ENCODE data around the gene MUC12. TPM values are rescaled to one million over a fixed set of nuclear protein-coding genes. Genes with fewer than 3 reads are reported as not detected.

Gene MUC12
- total and polyA plus RNA-seq, 2 of the 13 experiments (the other 11 are each of a cell fraction or from before 2014, with no cell fraction given) = not detected

GRCh38 chr7:101015626-101016025 is 46.3 kb downstream of the MUC12 start:
- Histone ChIP-seq H3K9ac (ENCODE audit: insufficient read depth, low read depth, low read length) (no peak overlapping the region), H3K9me3 (ENCODE audit: low read length) (no peaks in the 10 kb centered on the region), H2AFZ (ENCODE audit: low read length) (no peak overlapping the region), H3K27me3 (ENCODE audit: control insufficient read depth in 1 of 2, insufficient read depth in 2 of 2, low read length in 2 of 2) (peaks cover 5 to 47% of the 10 kb centered on the region in 2 experiments; a peak in 4 of 5 replicates), H3K79me2 (ENCODE audit: insufficient read depth, low read length) (no peaks in the 10 kb centered on the region), H3K36me3 (replicated peaks in 1 of 2; ENCODE audit: control insufficient read depth in 1 of 2, insufficient read depth in 2 of 2, low read length in 2 of 2) (no peaks in the 10 kb centered on the region), H4K20me1 (ENCODE audit: insufficient read depth, low read length) (no peaks in the 10 kb centered on the region), H3K27ac (ENCODE audit: extremely low read length, insufficient read depth, low read length) (no peak overlapping the region), H3K4me2 (ENCODE audit: low read depth, low read length) (no peak overlapping the region), H3K4me1 (ENCODE audit: insufficient read depth, low read length) (peaks cover 15% of the 10 kb centered on the region), H3K4me3 (replicated peaks in 1 of 3; ENCODE audit: insufficient read depth in 1 of 3, low read depth in 2 of 3, low read length in 3 of 3) (no peak overlapping the region)
- BruUV-seq (replicated peaks) = no TSS peak
- intact Hi-C loops (cut with micrococcal nuclease; ENCODE audit: unreplicated experiment) (no loop called here), in situ Hi-C loops (cut with HindIII; ENCODE audit: extremely low pct_ligation_motif_present, low pct_unique_long_range_greater_than_20kb) (no loop called here)
- ChIA-PET CTCF (ENCODE audit: low intra/inter-chr PET ratio, low total read pairs) (no interaction called here), POLR2A (no interaction called here)
- TF ChIP-seq ZNF260 (CRISPR knock-in tag; IDR thresholded peaks at IDR 0.05; ENCODE audit: borderline replicate concordance, low read depth) (no peak), RFXAP (CRISPR knock-in tag; IDR thresholded peaks at IDR 0.05; ENCODE audit: borderline replicate concordance) (no peak), SUZ12 (IDR thresholded peaks at IDR 0.05; ENCODE audit: low read depth, low read length) (no peak), ATF7-NPFF (CRISPR knock-in tag; IDR thresholded peaks at IDR 0.05; ENCODE audit: low read depth) (no peak), CREBL2 (CRISPR knock-in tag; IDR thresholded peaks at IDR 0.05; ENCODE audit: borderline replicate concordance) (no peak)
- DNase-seq (ENCODE audit: low spot score) (no peak), ATAC-seq (no peak), FAIRE-seq (no peak)
- WGBS (ENCODE audit: low lambda C conversion rate) = 14% methylated on average over 4 of the region's 8 CpGs

- in situ Hi-C loops (cut with HindIII; ENCODE audit: extremely low pct_ligation_motif_present, low pct_unique_long_range_greater_than_20kb) (no loop called here), intact Hi-C loops (cut with micrococcal nuclease; ENCODE audit: unreplicated experiment) (no loop called here)
- WGBS (ENCODE audit: low lambda C conversion rate) = 17% methylated on average over 27 of the region's 29 CpGs
- H3K9me3 ChIP-seq (ENCODE audit: low read length) = no peaks in the 10 kb centered on the region
- peaks cover 5 to 53% of the 10 kb centered on the region in 2 experiments; a peak in 4 of 5 replicates for H3K27me3 ChIP-seq (ENCODE audit: control insufficient read depth in 1 of 2, insufficient read depth in 2 of 2, low read length in 2 of 2)
- H3K4me2 ChIP-seq (ENCODE audit: low read depth, low read length) = peak overlapping the region; percentile 62
- ChIA-PET CTCF (ENCODE audit: low intra/inter-chr PET ratio, low total read pairs) (no interaction called here), POLR2A (no interaction called here)
- peak overlapping the region; percentile 39; the same call in 1 of the 2 replicates for H3K9ac ChIP-seq (ENCODE audit: insufficient read depth, low read depth, low read length)
- H3K4me1 ChIP-seq (ENCODE audit: insufficient read depth, low read length) = peaks cover 15% of the 10 kb centered on the region
- no peaks in the 10 kb centered on the region for H3K79me2 ChIP-seq (ENCODE audit: insufficient read depth, low read length)
- no TSS peak for BruUV-seq (replicated peaks)
- no peak for FAIRE-seq
- peak; percentile 62 for DNase-seq (ENCODE audit: low spot score)
- peak overlapping the region in 2 of 3 experiments; percentile 23 to 47; a peak in 1 of 6 replicates for H3K4me3 ChIP-seq (replicated peaks in 1 of 3; ENCODE audit: insufficient read depth in 1 of 3, low read depth in 2 of 3, low read length in 3 of 3)
- H4K20me1 ChIP-seq (ENCODE audit: insufficient read depth, low read length) = no peaks in the 10 kb centered on the region
- no peak overlapping the region for H2AFZ ChIP-seq (ENCODE audit: low read length)
- H3K36me3 ChIP-seq (replicated peaks in 1 of 2; ENCODE audit: control insufficient read depth in 1 of 2, insufficient read depth in 2 of 2, low read length in 2 of 2) = no peaks in the 10 kb centered on the region
- H3K27ac ChIP-seq (ENCODE audit: extremely low read length, insufficient read depth, low read length) = no peak overlapping the region
- peak; percentile 80 for ATAC-seq
- TF ChIP-seq ATF2 (CRISPR knock-in tag; IDR thresholded peaks at IDR 0.05) (no peak), POLR2G (IDR thresholded peaks at IDR 0.05; ENCODE audit: low read depth, low read length) (no peak), ZNF207 (IDR thresholded peaks at IDR 0.05; ENCODE audit: borderline replicate concordance) (no peak), PREB (CRISPR knock-in tag; IDR thresholded peaks at IDR 0.05) (no peak), PLRG1 (conservative IDR thresholded peaks at IDR 0.05) (no peak), ETS1 (CRISPR knock-in tag; IDR thresholded peaks at IDR 0.05) (no peak), EEA1 (CRISPR knock-in tag; IDR thresholded peaks at IDR 0.05; ENCODE audit: borderline replicate concordance) (no peak), ZBTB3 (CRISPR knock-in tag; IDR thresholded peaks at IDR 0.05; ENCODE audit: borderline replicate concordance, low read depth) (no peak), LBX2 (CRISPR knock-in tag; IDR thresholded peaks at IDR 0.05; ENCODE audit: borderline replicate concordance) (no peak)
Observed at GRCh38 chr7:101017064-101017777, 47.9 kb downstream of the MUC12 start.

Data from HepG2 (cell line).